AG20443 (cell line): Measurements from ENCODE around the gene TMEM179.

Source experiments
- DNase-seq: peaks from one replicate; pipeline ENCODE4 v3.0.0; 2012; ENCODE audit warnings: low spot score, mixed read lengths

TMEM179 gene

GRCh38 chr14:104554608-104555429, 49.8 kb downstream of the TMEM179 start:
- DNase-seq = no peak

GRCh38 chr14:104554088-104554607, 50.4 kb downstream of the TMEM179 start:
- DNase-seq = no peak

GRCh38 chr14:104553166-104554087, 51.1 kb downstream of the TMEM179 start:
- no peak for DNase-seq

- DNase-seq = no peak
Measured at GRCh38 chr14:104552738-104553125, 51.8 kb downstream of the TMEM179 start.

- no peak for DNase-seq
Measured at GRCh38 chr14:104551851-104552737, 52.5 kb downstream of the TMEM179 start.

GRCh38 chr14:104550861-104551728, 53.5 kb downstream of the TMEM179 start:
- DNase-seq = no peak

GRCh38 chr14:104550340-104550860, 54.2 kb downstream of the TMEM179 start:
- no peak for DNase-seq

- DNase-seq = no peak
Measured at GRCh38 chr14:104549536-104550339, 54.8 kb downstream of the TMEM179 start.

GRCh38 chr14:104548802-104549535, 55.6 kb downstream of the TMEM179 start:
- DNase-seq = no peak

GRCh38 chr14:104547998-104548700, 56.4 kb downstream of the TMEM179 start:
- DNase-seq = no peak

- no peak for DNase-seq
Measured at GRCh38 chr14:104547310-104547997, 57.1 kb downstream of the TMEM179 start.

GRCh38 chr14:104546591-104547309, 57.8 kb downstream of the TMEM179 start:
- DNase-seq = no peak

GRCh38 chr14:104545942-104546501, 58.5 kb downstream of the TMEM179 start:
- peak; percentile 10 for DNase-seq

GRCh38 chr14:104545151-104545941, 59.2 kb downstream of the TMEM179 start:
- DNase-seq = no peak

- DNase-seq = peak; percentile 5
Measured at GRCh38 chr14:104544362-104544961, 60.1 kb downstream of the TMEM179 start.
